ENCODE measurements around the gene HPD. TPM values are rescaled to one million over a fixed set of nuclear protein-coding genes. Genes with fewer than 3 reads are reported as not detected.
A peak's percentile ranks its signal among the peaks of the same experiment; 100 is the strongest.

Gene HPD
- polyA plus RNA-seq, 3 donors: 0.19 to 0.75 TPM; not detected in 1

DNA sequence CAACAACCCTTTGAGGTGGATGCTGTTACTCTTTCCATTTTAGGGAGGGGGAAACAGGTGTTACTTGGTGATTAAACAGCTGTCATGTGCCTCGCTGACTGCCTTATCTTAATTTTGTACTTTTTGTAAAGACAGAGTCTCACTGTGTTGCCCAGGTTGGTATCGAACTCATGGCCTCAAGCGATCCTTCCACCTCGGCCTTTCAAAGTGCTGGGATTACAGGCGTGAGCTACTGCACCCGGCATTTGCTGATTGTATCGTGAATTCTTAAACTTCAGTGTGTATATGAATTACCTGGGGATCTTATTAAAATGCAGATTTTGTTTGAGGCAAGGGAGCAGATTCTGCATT lies 30.6 kb upstream of the HPD start:
- Mint-ChIP-seq H3K4me3 (peak overlapping the region; percentile 94 to 99), H3K4me1 (peaks cover 25% of the 10 kb centered on the region), H3K9me3 (no peaks in the 10 kb centered on the region), H3K27ac (peak overlapping the region; percentile 97 to 99 (median 99)), H3K36me3 (peaks cover 11 to 17% of the 10 kb centered on the region in 2 donors), H3K27me3 (ENCODE audit: low read depth in 3 of 3) (peaks cover 0 to 3% (median 1%) of the 10 kb centered on the region in 3 donors)
- TF ChIP-seq, protein P1, sequence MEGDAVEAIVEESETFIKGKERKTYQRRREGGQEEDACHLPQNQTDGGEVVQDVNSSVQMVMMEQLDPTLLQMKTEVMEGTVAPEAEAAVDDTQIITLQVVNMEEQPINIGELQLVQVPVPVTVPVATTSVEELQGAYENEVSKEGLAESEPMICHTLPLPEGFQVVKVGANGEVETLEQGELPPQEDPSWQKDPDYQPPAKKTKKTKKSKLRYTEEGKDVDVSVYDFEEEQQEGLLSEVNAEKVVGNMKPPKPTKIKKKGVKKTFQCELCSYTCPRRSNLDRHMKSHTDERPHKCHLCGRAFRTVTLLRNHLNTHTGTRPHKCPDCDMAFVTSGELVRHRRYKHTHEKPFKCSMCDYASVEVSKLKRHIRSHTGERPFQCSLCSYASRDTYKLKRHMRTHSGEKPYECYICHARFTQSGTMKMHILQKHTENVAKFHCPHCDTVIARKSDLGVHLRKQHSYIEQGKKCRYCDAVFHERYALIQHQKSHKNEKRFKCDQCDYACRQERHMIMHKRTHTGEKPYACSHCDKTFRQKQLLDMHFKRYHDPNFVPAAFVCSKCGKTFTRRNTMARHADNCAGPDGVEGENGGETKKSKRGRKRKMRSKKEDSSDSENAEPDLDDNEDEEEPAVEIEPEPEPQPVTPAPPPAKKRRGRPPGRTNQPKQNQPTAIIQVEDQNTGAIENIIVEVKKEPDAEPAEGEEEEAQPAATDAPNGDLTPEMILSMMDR (IDR thresholded peaks at IDR 0.05): no peak
- peak overlapping the region; percentile 92 for H3K27ac ChIP-seq (ENCODE audit: low read depth in 1 of 2, low read length in 2 of 2)
- H3K79me2 ChIP-seq (ENCODE audit: insufficient read depth, low read length): peaks cover 52% of the 10 kb centered on the region
- WGBS (ENCODE audit: insufficient coverage): 3% methylated on average over 7 of the region's 7 CpGs
- peak overlapping the region; percentile 97 for H2AFZ ChIP-seq (ENCODE audit: insufficient read depth, low read depth, low read length, poor library complexity, severe bottlenecking)
- H4K20me1 ChIP-seq (ENCODE audit: insufficient read depth, low read length): peaks cover 40% of the 10 kb centered on the region
- H3K4me2 ChIP-seq (replicated peaks; ENCODE audit: extremely low read depth, low read length, poor library complexity, severe bottlenecking): peak overlapping the region; percentile 80
- intact Hi-C loops (cut with micrococcal nuclease): loop anchor here (2.0 to 10.0 kb wide), 5 partner anchors 47 to 174 kb away; partner anchors contain the start of gene TMEM120B (in 1 of the 2)
- peaks cover 19 to 21% of the 10 kb centered on the region in 2 donors for H3K4me1 ChIP-seq (ENCODE audit: control insufficient read depth in 1 of 2, insufficient read depth in 2 of 2, low read length in 2 of 2)
- H3K27me3 ChIP-seq (ENCODE audit: control insufficient read depth in 2 of 2, insufficient read depth in 2 of 2, low read length in 2 of 2): no peaks in the 10 kb centered on the region
- H3K9ac ChIP-seq (ENCODE audit: insufficient read depth, low read length, poor library complexity, severe bottlenecking): peak overlapping the region; percentile 86
- H3K9me3 ChIP-seq (replicated peaks in 1 of 2; ENCODE audit: control insufficient read depth in 1 of 2, insufficient read depth in 1 of 2, low read length in 2 of 2): no peaks in the 10 kb centered on the region
- H3K36me3 ChIP-seq (replicated peaks in 1 of 2; ENCODE audit: control insufficient read depth in 1 of 2, insufficient read depth in 2 of 2, low read length in 2 of 2): peaks cover 11 to 28% of the 10 kb centered on the region in 2 donors
- H3K4me3 ChIP-seq (replicated peaks in 1 of 3; ENCODE audit: low read depth in 2 of 3, low read length in 3 of 3): peak overlapping the region; percentile 52 to 87 (median 84)
- no peak for DNase-seq

DNA sequence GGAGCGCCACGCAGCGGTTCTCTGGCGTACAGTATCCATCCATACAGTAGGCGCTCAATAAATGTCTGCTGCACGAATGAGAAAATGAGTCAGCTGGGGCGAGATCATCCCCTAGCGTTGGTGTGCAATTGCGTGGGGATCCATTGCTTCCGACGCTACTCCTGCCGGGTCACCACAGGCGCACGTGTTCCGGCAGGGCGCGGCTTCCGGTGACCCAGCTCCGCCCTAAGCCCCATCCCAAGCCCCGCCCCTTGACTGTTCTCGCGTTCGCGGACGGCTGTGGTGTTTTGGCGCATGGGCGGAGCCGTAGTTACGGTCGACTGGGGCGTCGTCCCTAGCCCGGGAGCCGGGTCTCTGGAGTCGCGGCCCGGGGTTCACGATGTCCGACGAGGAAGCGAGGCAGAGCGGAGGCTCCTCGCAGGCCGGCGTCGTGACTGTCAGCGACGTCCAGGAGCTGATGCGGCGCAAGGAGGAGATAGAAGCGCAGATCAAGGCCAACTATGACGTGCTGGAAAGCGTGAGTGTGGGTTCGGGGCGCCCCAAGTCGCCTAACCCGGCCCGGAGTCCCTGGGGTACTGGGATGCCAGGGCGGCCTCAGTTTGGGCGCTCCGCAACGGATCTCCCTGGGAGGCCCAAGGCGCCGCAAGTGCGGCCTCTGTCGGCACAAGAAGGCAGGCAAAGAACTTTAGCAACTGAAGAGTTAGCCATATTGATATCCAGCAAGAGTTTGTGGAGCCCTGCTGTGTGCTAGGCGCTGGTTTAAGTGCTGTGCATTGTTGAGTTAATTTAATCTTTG lies 30.0 kb upstream of the HPD start, which contains the start of gene PSMD9:
Gene PSMD9 (plus strand): TSS at position 313 of the 796 bp plus-strand sequence. CDS start 67 bp downstream, at position 380.
- Mint-ChIP-seq H3K27ac (peak within 1 kb of the TSS; percentile 97 to 99 (median 99)), H3K4me3 (peak within 1 kb of the TSS; percentile 94 to 99), H3K9me3 (no peaks in the 10 kb centered on the region), H3K27me3 (ENCODE audit: low read depth in 3 of 3) (peaks cover 0 to 3% (median 1%) of the 10 kb centered on the region in 3 donors), H3K4me1 (peaks cover 23% of the 10 kb centered on the region), H3K36me3 (peaks cover 6 to 14% of the 10 kb centered on the region in 2 donors)
- Histone ChIP-seq H3K4me3 (replicated peaks in 1 of 3; ENCODE audit: low read depth in 2 of 3, low read length in 3 of 3) (peak within 1 kb of the TSS; percentile 52 to 87 (median 84)), H3K9ac (ENCODE audit: insufficient read depth, low read length, poor library complexity, severe bottlenecking) (peak within 1 kb of the TSS; percentile 86), H3K4me1 (ENCODE audit: control insufficient read depth in 1 of 2, insufficient read depth in 2 of 2, low read length in 2 of 2) (peaks cover 19 to 21% of the 10 kb centered on the region in 2 donors), H3K36me3 (replicated peaks in 1 of 2; ENCODE audit: control insufficient read depth in 1 of 2, insufficient read depth in 2 of 2, low read length in 2 of 2) (peaks cover 11 to 22% of the 10 kb centered on the region in 2 donors), H4K20me1 (ENCODE audit: insufficient read depth, low read length) (peaks cover 34% of the 10 kb centered on the region), H3K27me3 (ENCODE audit: control insufficient read depth in 2 of 2, insufficient read depth in 2 of 2, low read length in 2 of 2) (no peaks in the 10 kb centered on the region), H3K27ac (ENCODE audit: low read depth in 1 of 2, low read length in 2 of 2) (peak within 1 kb of the TSS; percentile 92), H3K9me3 (replicated peaks in 1 of 2; ENCODE audit: control insufficient read depth in 1 of 2, insufficient read depth in 1 of 2, low read length in 2 of 2) (no peaks in the 10 kb centered on the region), H3K4me2 (replicated peaks; ENCODE audit: extremely low read depth, low read length, poor library complexity, severe bottlenecking) (peak within 1 kb of the TSS; percentile 80), H3K79me2 (ENCODE audit: insufficient read depth, low read length) (peaks cover 47% of the 10 kb centered on the region), H2AFZ (ENCODE audit: insufficient read depth, low read depth, low read length, poor library complexity, severe bottlenecking) (peak within 1 kb of the TSS; percentile 97)
- intact Hi-C loops (cut with micrococcal nuclease): loop anchor here (2.0 to 10.0 kb wide), 5 partner anchors 46 to 174 kb away; partner anchors contain the start of gene TMEM120B (in 1 of the 2)
- DNase-seq: peak; percentile 97 to 99 (median 99)
- 0% methylated on average over 67 of the region's 67 CpGs for WGBS (ENCODE audit: insufficient coverage)
- TF ChIP-seq, protein P1 (IDR thresholded peaks at IDR 0.05): peak; percentile 53
